Liver (tissue), 9 donors: Measurements from ENCODE around the gene DTD1. TPM values are rescaled to one million over a fixed set of nuclear protein-coding genes. Genes with fewer than 3 reads are reported as not detected.

Source experiments
- DNase-seq: peaks from one replicate; pipeline ENCODE4 v3.0.0-alpha.2; 2017; ENCODE audit warnings: low spot score
- H3K27ac ChIP-seq, 2 donors: one replicate each; pipeline ENCODE4 v1.7.0; 2013; ENCODE audit warnings: inconsistent platforms in 2 of 2, low read length in 2 of 2, control low read depth in 1 of 2, low read depth in 1 of 2, mild to moderate bottlenecking in 1 of 2
- H3K27me3 ChIP-seq, 4 donors: one replicate each; pipeline versions ENCODE4 v1.6.1 to v1.7.0; 2013; ENCODE audit warnings: low read length in 3 of 4, inconsistent platforms in 1 of 4, mild to moderate bottlenecking in 1 of 4, moderate library complexity in 1 of 4; ENCODE audit not compliant: control insufficient read depth in 4 of 4, insufficient read depth in 4 of 4
- H3K36me3 ChIP-seq, 4 donors: one replicate each; pipeline versions ENCODE4 v1.6.1 to v1.7.0; 2013; ENCODE audit warnings: low read length in 3 of 4, mild to moderate bottlenecking in 3 of 4, low read depth in 1 of 4, moderate library complexity in 1 of 4; ENCODE audit not compliant: control insufficient read depth in 4 of 4, insufficient read depth in 3 of 4
- H3K4me1 ChIP-seq, 4 donors: one replicate each; pipeline versions ENCODE4 v1.6.1 to v1.7.0; 2013; ENCODE audit warnings: low read length in 3 of 4, mild to moderate bottlenecking in 3 of 4, moderate library complexity in 1 of 4; ENCODE audit not compliant: control insufficient read depth in 4 of 4, insufficient read depth in 4 of 4
- H3K4me3 ChIP-seq, 3 donors: one replicate each; pipeline versions ENCODE4 v1.6.1 to v1.7.0; 2013; ENCODE audit warnings: low read length in 3 of 3, control low read depth in 1 of 3, low read depth in 1 of 3, mild to moderate bottlenecking in 1 of 3
- H3K9ac ChIP-seq, 2 donors: one replicate each; pipeline ENCODE4 v1.7.0; 2013; ENCODE audit warnings: low read length in 2 of 2, mild to moderate bottlenecking in 2 of 2, moderate library complexity in 2 of 2, control low read depth in 1 of 2, low read depth in 1 of 2
- H3K9me3 ChIP-seq, 4 donors: one replicate each; pipeline versions ENCODE4 v1.6.1 to v1.7.0; 2013; ENCODE audit warnings: low read length in 3 of 4; ENCODE audit not compliant: control insufficient read depth in 4 of 4
- EGR1 ChIP-seq, 2 donors: IDR thresholded peaks; 2 replicates each; pipeline ENCODE4 v1.6.1; 2016 to 2018; ENCODE audit warnings: antibody characterized with exemption in 2 of 2, low read depth in 2 of 2
- FOXA1 ChIP-seq: IDR thresholded peaks from 2 replicates; pipeline ENCODE4 v1.6.1; 2016; ENCODE audit warnings: antibody characterized with exemption
- FOXA2 ChIP-seq: IDR thresholded peaks from 2 replicates; pipeline ENCODE4 v1.6.1; 2016; ENCODE audit warnings: antibody characterized with exemption
- GABPA ChIP-seq, 2 donors: IDR thresholded peaks in 1 of 2; conservative IDR thresholded peaks in 1 of 2; 2 replicates each; pipeline ENCODE4 v1.6.1; 2016; ENCODE audit warnings: antibody characterized with exemption in 2 of 2, mild to moderate bottlenecking in 1 of 2, moderate library complexity in 1 of 2
- HNF4A ChIP-seq, 2 donors: conservative IDR thresholded peaks; 2 replicates each; pipeline ENCODE4 v1.6.1; 2016; ENCODE audit warnings: antibody characterized with exemption in 2 of 2, mild to moderate bottlenecking in 2 of 2
- HNF4G ChIP-seq: IDR thresholded peaks from 2 replicates; pipeline ENCODE4 v1.6.1; 2016; ENCODE audit warnings: antibody characterized with exemption
- JUND ChIP-seq, 2 donors: IDR thresholded peaks; 2 replicates each; pipeline ENCODE4 v1.6.1; 2016; ENCODE audit warnings: antibody characterized with exemption in 2 of 2
- NR2F2 ChIP-seq: IDR thresholded peaks from 2 replicates; pipeline ENCODE4 v1.6.1; 2016; ENCODE audit warnings: antibody characterized with exemption
- RAD21 ChIP-seq, 2 donors: IDR thresholded peaks; 2 replicates each; pipeline ENCODE4 v1.6.1; 2016; ENCODE audit warnings: antibody characterized with exemption in 2 of 2, mild to moderate bottlenecking in 2 of 2
- RXRA ChIP-seq, 2 donors: IDR thresholded peaks; 2 replicates each; pipeline ENCODE4 v1.6.1; 2017 to 2018; ENCODE audit warnings: antibody characterized with exemption in 2 of 2, mild to moderate bottlenecking in 1 of 2
- SP1 ChIP-seq: IDR thresholded peaks from 2 replicates; pipeline ENCODE4 v1.6.1; 2018; ENCODE audit warnings: antibody characterized with exemption, mild to moderate bottlenecking
- TAF1 ChIP-seq: conservative IDR thresholded peaks from 2 replicates; pipeline ENCODE4 v1.6.1; 2016; ENCODE audit warnings: antibody characterized with exemption, mild to moderate bottlenecking
- YY1 ChIP-seq: IDR thresholded peaks from 2 replicates; pipeline ENCODE4 v1.6.1; 2016; ENCODE audit warnings: antibody characterized with exemption, mild to moderate bottlenecking
- WGBS: extraction: QIAGEN DNeasy Blood & Tissue Kit; methylation state at CpG from one replicate; pipeline ENCODE4 v1.1.7; 2013; 5-methylcytosine and 5-hydroxymethylcytosine counted together
- polyA plus RNA-seq, 2 donors: library from polyadenylated mRNA; stranded (reverse) in 1 of 2; unstranded in 1 of 2; fragments of 200-250 nt in 1 of 2; fragments of >200 nt in 1 of 2; fragmentation: Nextera tagmentation in 1 of 2; extraction: Ambion mirVana in 1 of 2; gene quantifications; one replicate each; pipeline versions ENCODE4 v1.2.1 to v1.2.3, GENCODE V29; 2013 to 2015
- total RNA-seq, 2 donors: library from RNA; depleted of rRNA; stranded (reverse); fragments of >200 nt; gene quantifications; one replicate each; pipeline ENCODE4 v1.2.3, GENCODE V29; 2014
- TF ChIP-seq, protein P1 (sequence below): IDR thresholded peaks from 2 replicates; pipeline ENCODE4 v1.6.1; 2016; ENCODE audit warnings: antibody characterized with exemption
- TF ChIP-seq, protein P2 (sequence below): IDR thresholded peaks from 2 replicates; pipeline ENCODE4 v1.6.1; 2016; ENCODE audit warnings: antibody characterized with exemption, mild to moderate bottlenecking
- TF ChIP-seq, protein P3 (sequence below): fragments of 150-350 bp; IDR thresholded peaks from 2 replicates; pipeline ENCODE4 v1.5.1; 2017; ENCODE audit warnings: improper control_type of control experiment, low read depth, low read length; ENCODE audit not compliant: missing input control
- TF ChIP-seq, protein P4 (sequence below): IDR thresholded peaks from 2 replicates; pipeline ENCODE4 v1.6.1; 2016; ENCODE audit warnings: antibody characterized with exemption
- TF ChIP-seq, protein P5 (sequence below): IDR thresholded peaks from 2 replicates; pipeline ENCODE4 v1.6.1; 2016; ENCODE audit warnings: antibody characterized with exemption
- donor health status: healthy.
- donor health status: healthy.
- donor health status: healthy.
- donor health status: healthy.
- donor health status: healthy.

The DTD1 gene
- total and polyA plus RNA-seq, 4 donors: 7.8 to 11.3 (median 10.1) TPM

DNA sequence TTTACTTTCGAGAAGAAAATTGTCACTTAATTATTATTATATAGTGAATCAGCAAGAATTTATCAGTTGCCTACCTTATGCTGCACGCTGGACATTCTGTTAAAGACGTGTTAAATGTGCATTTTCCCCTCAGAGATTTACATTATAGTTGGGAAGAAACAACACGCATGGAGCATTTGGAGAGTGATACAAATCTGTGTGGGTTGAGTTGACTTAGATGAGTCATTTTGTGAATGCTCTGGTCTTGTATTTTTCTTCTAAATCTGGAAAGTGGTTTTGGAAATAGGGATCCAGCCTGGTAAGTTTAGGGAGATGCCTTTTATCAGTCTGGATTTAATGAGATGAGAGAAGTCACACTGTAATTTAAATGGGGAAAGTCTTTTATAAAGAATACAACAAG, 44.6 kb upstream of the DTD1 start:
- 94% methylated on average over 4 of the region's 4 CpGs for WGBS
- Histone ChIP-seq H3K27me3 (no peaks in the 10 kb centered on the region), H3K9me3 (no peaks in the 10 kb centered on the region), H3K9ac (no peak overlapping the region), H3K27ac (peak overlapping the region; percentile 65 to 70), H3K4me3 (no peak overlapping the region), H3K36me3 (peaks cover 10 to 43% (median 36%) of the 10 kb centered on the region in 4 donors), H3K4me1 (peaks cover 5 to 19% (median 12%) of the 10 kb centered on the region in 4 donors)
- DNase-seq: no peak
- TF ChIP-seq FOXA1 (no peak), HNF4G (no peak), RAD21 (IDR thresholded peaks at IDR 0.05) (no peak), RXRA (IDR thresholded peaks at IDR 0.05) (no peak)

DNA sequence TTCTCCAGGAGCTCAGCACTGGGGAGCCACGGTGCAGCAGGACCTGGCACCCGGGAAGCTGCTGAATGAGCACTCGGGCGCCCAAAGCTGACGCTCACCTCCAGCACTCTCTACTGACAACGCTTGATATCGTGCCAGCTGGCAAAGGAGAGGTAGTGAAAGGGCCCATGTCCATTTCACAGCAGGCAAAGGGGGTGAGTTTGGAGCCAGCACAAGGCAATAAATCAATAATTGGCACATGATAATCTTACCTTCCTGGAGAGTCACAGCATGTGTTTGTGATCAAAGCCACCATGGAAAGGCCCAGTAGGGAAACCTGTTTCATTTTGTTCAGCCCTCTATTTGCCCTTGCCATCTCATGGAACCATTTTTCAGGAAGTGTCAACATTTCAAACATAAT, 43.9 kb upstream of the DTD1 start:
- peaks cover 10 to 51% (median 39%) of the 10 kb centered on the region in 4 donors for H3K36me3 ChIP-seq
- TF ChIP-seq TAF1: no peak
- peak; percentile 34 to 82 for TF ChIP-seq GABPA (IDR thresholded peaks at IDR 0.05 in 1 of 2, conservative IDR thresholded peaks at IDR 0.05 in 1 of 2)
- TF ChIP-seq JUND (IDR thresholded peaks at IDR 0.05): peak in 1 of 2 donors; percentile 50
- peak; percentile 67 to 88 for TF ChIP-seq RXRA (IDR thresholded peaks at IDR 0.05)
- TF ChIP-seq, protein P1, sequence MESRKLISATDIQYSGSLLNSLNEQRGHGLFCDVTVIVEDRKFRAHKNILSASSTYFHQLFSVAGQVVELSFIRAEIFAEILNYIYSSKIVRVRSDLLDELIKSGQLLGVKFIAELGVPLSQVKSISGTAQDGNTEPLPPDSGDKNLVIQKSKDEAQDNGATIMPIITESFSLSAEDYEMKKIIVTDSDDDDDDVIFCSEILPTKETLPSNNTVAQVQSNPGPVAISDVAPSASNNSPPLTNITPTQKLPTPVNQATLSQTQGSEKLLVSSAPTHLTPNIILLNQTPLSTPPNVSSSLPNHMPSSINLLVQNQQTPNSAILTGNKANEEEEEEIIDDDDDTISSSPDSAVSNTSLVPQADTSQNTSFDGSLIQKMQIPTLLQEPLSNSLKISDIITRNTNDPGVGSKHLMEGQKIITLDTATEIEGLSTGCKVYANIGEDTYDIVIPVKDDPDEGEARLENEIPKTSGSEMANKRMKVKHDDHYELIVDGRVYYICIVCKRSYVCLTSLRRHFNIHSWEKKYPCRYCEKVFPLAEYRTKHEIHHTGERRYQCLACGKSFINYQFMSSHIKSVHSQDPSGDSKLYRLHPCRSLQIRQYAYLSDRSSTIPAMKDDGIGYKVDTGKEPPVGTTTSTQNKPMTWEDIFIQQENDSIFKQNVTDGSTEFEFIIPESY: peak; percentile 88
- TF ChIP-seq HNF4A (conservative IDR thresholded peaks at IDR 0.05): peak; percentile 63 to 75
- TF ChIP-seq, protein P2, sequence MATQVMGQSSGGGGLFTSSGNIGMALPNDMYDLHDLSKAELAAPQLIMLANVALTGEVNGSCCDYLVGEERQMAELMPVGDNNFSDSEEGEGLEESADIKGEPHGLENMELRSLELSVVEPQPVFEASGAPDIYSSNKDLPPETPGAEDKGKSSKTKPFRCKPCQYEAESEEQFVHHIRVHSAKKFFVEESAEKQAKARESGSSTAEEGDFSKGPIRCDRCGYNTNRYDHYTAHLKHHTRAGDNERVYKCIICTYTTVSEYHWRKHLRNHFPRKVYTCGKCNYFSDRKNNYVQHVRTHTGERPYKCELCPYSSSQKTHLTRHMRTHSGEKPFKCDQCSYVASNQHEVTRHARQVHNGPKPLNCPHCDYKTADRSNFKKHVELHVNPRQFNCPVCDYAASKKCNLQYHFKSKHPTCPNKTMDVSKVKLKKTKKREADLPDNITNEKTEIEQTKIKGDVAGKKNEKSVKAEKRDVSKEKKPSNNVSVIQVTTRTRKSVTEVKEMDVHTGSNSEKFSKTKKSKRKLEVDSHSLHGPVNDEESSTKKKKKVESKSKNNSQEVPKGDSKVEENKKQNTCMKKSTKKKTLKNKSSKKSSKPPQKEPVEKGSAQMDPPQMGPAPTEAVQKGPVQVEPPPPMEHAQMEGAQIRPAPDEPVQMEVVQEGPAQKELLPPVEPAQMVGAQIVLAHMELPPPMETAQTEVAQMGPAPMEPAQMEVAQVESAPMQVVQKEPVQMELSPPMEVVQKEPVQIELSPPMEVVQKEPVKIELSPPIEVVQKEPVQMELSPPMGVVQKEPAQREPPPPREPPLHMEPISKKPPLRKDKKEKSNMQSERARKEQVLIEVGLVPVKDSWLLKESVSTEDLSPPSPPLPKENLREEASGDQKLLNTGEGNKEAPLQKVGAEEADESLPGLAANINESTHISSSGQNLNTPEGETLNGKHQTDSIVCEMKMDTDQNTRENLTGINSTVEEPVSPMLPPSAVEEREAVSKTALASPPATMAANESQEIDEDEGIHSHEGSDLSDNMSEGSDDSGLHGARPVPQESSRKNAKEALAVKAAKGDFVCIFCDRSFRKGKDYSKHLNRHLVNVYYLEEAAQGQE: peak; percentile 54
- TF ChIP-seq EGR1 (IDR thresholded peaks at IDR 0.05; ENCODE audit: low read depth in 2 of 2): peak; percentile 66 to 68
- no peak for TF ChIP-seq FOXA1
- TF ChIP-seq YY1: peak; percentile 93
- peak; percentile 91 for TF ChIP-seq SP1
- TF ChIP-seq, protein P3, sequence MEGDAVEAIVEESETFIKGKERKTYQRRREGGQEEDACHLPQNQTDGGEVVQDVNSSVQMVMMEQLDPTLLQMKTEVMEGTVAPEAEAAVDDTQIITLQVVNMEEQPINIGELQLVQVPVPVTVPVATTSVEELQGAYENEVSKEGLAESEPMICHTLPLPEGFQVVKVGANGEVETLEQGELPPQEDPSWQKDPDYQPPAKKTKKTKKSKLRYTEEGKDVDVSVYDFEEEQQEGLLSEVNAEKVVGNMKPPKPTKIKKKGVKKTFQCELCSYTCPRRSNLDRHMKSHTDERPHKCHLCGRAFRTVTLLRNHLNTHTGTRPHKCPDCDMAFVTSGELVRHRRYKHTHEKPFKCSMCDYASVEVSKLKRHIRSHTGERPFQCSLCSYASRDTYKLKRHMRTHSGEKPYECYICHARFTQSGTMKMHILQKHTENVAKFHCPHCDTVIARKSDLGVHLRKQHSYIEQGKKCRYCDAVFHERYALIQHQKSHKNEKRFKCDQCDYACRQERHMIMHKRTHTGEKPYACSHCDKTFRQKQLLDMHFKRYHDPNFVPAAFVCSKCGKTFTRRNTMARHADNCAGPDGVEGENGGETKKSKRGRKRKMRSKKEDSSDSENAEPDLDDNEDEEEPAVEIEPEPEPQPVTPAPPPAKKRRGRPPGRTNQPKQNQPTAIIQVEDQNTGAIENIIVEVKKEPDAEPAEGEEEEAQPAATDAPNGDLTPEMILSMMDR: no peak
- peak; percentile 67 for TF ChIP-seq FOXA2
- peak; percentile 25 for TF ChIP-seq HNF4G
- TF ChIP-seq RAD21 (IDR thresholded peaks at IDR 0.05): peak; percentile 55 to 57
- TF ChIP-seq, protein P4, sequence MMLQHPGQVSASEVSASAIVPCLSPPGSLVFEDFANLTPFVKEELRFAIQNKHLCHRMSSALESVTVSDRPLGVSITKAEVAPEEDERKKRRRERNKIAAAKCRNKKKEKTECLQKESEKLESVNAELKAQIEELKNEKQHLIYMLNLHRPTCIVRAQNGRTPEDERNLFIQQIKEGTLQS: peak; percentile 74
- TF ChIP-seq, protein P5, sequence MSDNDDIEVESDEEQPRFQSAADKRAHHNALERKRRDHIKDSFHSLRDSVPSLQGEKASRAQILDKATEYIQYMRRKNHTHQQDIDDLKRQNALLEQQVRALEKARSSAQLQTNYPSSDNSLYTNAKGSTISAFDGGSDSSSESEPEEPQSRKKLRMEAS: peak; percentile 99
- TF ChIP-seq NR2F2: no peak
- no peaks in the 10 kb centered on the region for H3K9me3 ChIP-seq
- H3K27ac ChIP-seq: peak overlapping the region; percentile 70 to 77
- no peak for DNase-seq
- H3K27me3 ChIP-seq: no peaks in the 10 kb centered on the region
- peaks cover 5 to 19% (median 12%) of the 10 kb centered on the region in 4 donors for H3K4me1 ChIP-seq
- no peak overlapping the region for H3K9ac ChIP-seq
- 33% methylated on average over 7 of the region's 7 CpGs for whole genome bisulfite sequencing
- no peak overlapping the region for H3K4me3 ChIP-seq
